GM19397 (cell line): ENCODE results near the gene NUBP1.
"Not testable (repeated sequence)": the region's sequence is repeated elsewhere in the genome, so short reads cannot be mapped to it uniquely, and the experiment has no call there.

Experiments
- ATAC-seq: cut with Tn5 transposase; IDR thresholded peaks from one replicate; pipeline ENCODE4 v1.9.1; 2021; ENCODE audit warnings: mild to moderate bottlenecking, moderate library complexity; ENCODE audit not compliant: unreplicated experiment

Gene NUBP1

GRCh38 chr16:10743610-10744369 lies at the start of gene NUBP1:
Gene NUBP1, plus strand, starts transcription at chr16:10743842. Its CDS starts 22 bp downstream, at chr16:10743864.
- ATAC-seq: peak; percentile 84

- no peak for ATAC-seq
Observed at GRCh38 chr16:10693889-10694288, 49.8 kb upstream of the NUBP1 start.

GRCh38 chr16:10694306-10694705 lies 49.3 kb upstream of the NUBP1 start:
- no peak for ATAC-seq

GRCh38 chr16:10694830-10695229 lies 48.8 kb upstream of the NUBP1 start, which contains the start of gene TEKT5:
Gene TEKT5, minus strand, starts transcription at chr16:10694930. Its CDS starts 57 bp downstream, at chr16:10694873.
- no peak for ATAC-seq

GRCh38 chr16:10699756-10700155 lies 43.9 kb upstream of the NUBP1 start:
- no peak for ATAC-seq

- ATAC-seq: no peak
Observed at GRCh38 chr16:10708969-10709368, 34.7 kb upstream of the NUBP1 start.

GRCh38 chr16:10728003-10728887 lies 15.4 kb upstream of the NUBP1 start:
- ATAC-seq: no peak

- no peak for ATAC-seq
Observed at GRCh38 chr16:10729104-10730048, 14.3 kb upstream of the NUBP1 start.

GRCh38 chr16:10731790-10732189 lies 11.9 kb upstream of the NUBP1 start:
- ATAC-seq: no peak

- no peak for ATAC-seq
Observed at GRCh38 chr16:10737068-10737625, 6.5 kb upstream of the NUBP1 start.

- peak; percentile 53 for ATAC-seq
Observed at GRCh38 chr16:10738231-10739077, 5.2 kb upstream of the NUBP1 start.

GRCh38 chr16:10740000-10740844 lies 3.4 kb upstream of the NUBP1 start:
- no peak for ATAC-seq

GRCh38 chr16:10740845-10741208 lies 2.8 kb upstream of the NUBP1 start:
- no peak for ATAC-seq

GRCh38 chr16:10741249-10741648 lies 2.4 kb upstream of the NUBP1 start:
- ATAC-seq: not testable (repeated sequence)

GRCh38 chr16:10741844-10742243 lies 1.8 kb upstream of the NUBP1 start:
- no peak for ATAC-seq

- no peak for ATAC-seq
Observed at GRCh38 chr16:10743227-10743609, 424 bp upstream of the NUBP1 start.

GRCh38 chr16:10744370-10745030 lies 858 bp downstream of the NUBP1 start:
- no peak for ATAC-seq

- ATAC-seq: no peak
Observed at GRCh38 chr16:10745841-10746240, 2.2 kb downstream of the NUBP1 start.
